ENCODE results near the gene NUPR1.
"Not testable (repeated sequence)": the region's sequence is repeated elsewhere in the genome, so short reads cannot be mapped to it uniquely, and the experiment has no call there.

Gene NUPR1

GRCh38 chr16:28538733-28539596, at the start of gene NUPR1:
Gene NUPR1 (minus strand): TSS chr16:28538974. CDS start chr16:28538907, 67 bp downstream.
- DNase-seq = no peak

GRCh38 chr16:28587386-28587785, 48.6 kb upstream of the NUPR1 start:
- no peak for DNase-seq

- DNase-seq = no peak
Measured at GRCh38 chr16:28586466-28586865, 47.7 kb upstream of the NUPR1 start.

DNA sequence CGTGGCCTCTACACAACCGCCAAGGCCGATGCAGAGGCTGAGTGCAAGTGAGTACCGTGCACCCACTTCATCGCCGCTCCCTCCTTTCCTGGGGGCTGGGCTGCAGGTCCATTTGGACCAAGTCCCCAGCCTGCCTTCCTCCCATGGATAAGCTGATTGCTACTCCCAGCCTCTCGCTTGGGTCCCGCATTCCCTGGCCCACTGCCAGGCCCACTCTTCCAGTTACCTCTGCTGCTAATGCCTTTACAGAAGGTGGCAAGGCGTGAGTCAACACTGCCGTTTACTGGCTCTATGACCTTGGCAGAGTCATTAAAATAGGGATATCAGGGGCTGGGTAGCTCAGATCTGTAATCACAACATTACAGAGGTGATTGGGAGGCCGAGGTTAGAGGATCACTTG, 46.9 kb upstream of the NUPR1 start:
- no peak for DNase-seq

GRCh38 chr16:28580726-28581315, 42.0 kb upstream of the NUPR1 start:
- no peak for DNase-seq

DNA sequence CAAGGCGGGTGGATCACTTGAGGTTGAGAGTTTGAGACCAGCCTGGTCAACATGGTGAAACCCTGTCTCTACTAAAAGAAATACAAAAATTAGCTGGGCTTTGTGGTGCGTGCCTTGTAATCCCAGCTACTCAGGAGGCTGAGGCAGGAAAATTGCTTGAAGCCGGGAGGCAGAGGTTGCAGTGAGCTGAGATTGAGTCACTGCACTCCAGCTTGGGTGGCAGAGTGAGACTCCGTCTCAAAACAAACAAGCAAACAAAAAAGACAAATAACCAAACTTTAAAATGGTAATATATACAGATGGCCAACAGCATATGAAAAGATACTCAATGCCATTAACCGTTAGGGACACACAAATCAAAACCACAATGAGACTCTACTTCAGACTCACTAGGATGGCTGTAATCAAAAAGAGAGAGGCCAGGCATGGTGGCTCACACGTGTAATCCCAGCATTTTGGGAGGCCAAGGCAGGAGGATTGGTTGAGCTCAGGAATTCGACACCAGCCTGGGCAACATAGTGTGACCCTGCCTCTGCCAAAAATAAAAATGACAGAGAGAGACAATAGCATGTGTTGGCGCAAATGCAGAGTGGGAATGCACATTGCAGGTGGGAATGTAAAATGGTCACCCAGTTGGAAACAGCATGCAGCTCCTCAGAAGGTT, 36.8 kb upstream of the NUPR1 start:
- no peak for DNase-seq

GRCh38 chr16:28574925-28575324, 36.2 kb upstream of the NUPR1 start:
- no peak for DNase-seq

DNA sequence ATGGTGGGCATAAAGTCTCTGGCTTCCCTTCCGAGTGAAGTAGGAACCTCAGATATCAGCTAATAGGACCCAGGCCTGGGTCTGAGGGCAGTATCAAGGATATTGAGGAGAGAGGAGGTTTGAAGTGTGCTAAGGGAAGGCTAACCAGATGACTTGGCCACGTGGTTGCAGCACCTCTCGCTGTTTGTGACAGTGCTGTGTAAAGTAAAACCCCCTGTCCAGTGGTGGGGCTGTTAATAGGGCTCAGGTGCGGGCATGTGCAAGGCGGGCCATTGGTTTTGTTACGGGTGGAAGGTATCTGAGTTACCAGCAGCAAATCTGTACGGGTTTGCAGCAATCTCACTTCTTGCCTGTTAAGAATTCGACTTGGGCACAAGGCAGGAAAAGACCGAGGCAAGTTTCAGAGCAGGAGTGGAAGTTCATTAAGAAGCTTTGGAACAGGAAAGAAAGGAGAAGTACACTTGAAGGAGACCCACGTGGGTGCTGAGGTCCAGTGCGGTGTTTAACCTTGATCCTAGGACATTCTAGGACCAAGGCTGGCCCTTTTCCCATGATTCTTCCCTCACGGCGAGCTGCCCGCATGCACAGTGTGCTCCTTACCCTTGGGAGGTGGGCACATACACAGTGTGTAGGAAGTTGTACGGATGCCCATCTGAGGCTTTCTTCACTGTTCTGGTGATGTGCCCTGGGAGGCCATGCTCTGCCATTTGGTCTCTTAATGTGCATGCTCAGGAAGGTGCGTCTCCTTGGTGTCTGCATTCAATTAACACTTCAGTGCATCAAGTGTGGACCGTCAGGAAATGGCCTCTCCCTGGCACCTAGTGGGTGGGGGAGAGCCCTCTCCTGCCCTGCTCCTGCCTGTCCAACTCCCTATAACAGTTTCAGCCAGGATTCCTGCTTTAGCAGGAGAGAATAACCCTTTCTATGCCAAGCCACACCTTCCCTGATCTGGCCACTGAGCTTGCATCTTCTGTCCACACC, 35.3 kb upstream of the NUPR1 start:
- DNase-seq = no peak

DNA sequence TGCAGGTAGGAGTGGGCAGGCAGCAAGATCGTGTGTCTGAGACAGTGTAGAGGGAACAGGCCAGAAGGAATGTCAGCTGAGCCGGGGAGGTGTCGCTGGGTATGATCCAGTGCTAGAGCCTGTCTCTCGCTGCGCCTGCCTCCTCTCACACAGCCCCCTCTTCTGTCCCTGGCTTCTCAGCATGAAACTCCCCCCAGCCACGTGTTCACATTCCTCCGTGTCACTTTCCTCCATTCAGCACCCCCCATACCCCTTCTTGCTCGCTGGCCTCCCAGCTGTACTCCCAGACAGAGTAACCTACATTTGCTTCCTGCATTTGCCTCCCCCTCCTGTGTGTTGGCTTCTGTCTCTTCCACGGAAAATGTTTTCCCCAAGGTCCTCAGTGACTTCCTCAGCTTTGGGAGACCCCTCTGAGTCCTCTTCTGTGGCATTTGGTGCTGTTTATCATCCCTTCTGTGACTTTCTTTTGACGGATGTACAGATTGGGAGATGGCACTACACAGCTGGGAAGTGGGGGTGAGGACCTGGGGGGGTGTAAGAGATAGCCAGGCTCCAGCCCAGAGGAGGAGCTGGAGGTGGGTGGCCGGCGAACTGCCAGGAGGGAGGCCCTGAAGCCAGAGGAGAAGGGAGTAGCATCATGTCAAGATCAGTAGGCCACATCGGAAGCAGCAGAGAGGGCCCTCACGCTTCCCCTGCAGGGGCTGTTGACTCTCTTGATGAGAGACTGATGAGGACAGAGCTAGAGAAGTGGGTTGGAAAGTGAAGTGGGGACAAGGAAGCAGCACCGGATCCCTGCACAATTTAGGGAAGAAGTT, 34.1 kb upstream of the NUPR1 start:
- DNase-seq = no peak

DNA sequence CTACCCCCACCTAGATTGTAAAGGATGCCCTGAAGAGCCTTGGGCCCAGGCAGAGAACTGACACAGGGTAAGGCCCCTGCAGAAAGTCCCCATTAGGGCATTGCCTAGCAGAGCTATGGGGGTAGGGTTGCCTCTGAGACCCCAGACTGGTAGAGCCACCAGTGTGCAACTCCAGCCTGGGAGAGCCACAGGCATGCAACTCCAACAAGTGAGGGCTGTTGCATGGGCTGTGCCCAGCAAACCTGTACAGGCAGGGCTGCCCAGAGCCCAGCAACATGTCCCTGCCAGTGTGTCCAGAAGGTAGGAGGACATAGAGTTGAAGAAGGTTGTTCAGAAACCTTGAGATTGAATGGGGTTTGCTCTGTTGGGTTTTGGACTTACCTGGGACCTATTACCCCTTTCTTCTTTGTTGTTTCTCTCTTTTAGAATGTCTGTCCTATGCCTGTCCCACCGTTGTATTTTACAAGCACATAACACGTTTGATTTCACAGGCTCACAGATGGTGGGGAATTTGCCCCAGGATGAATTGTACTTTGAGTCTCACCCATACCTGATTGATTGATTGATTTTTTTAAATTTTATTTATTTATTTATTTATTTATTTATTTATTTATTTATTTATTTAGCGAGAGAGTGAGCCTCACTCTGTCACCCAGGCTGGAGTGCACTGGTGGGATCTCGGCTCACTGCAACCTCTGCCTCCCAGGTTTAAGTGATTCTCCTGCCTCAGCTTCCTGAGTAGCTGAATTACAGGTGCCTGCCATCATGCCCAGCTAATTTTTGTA, 31.4 kb upstream of the NUPR1 start:
- DNase-seq = no peak

- DNase-seq = no peak
Measured at GRCh38 chr16:28569021-28569420, 30.2 kb upstream of the NUPR1 start.

- no peak for DNase-seq
Measured at GRCh38 chr16:28567292-28567691, 28.5 kb upstream of the NUPR1 start.

DNA sequence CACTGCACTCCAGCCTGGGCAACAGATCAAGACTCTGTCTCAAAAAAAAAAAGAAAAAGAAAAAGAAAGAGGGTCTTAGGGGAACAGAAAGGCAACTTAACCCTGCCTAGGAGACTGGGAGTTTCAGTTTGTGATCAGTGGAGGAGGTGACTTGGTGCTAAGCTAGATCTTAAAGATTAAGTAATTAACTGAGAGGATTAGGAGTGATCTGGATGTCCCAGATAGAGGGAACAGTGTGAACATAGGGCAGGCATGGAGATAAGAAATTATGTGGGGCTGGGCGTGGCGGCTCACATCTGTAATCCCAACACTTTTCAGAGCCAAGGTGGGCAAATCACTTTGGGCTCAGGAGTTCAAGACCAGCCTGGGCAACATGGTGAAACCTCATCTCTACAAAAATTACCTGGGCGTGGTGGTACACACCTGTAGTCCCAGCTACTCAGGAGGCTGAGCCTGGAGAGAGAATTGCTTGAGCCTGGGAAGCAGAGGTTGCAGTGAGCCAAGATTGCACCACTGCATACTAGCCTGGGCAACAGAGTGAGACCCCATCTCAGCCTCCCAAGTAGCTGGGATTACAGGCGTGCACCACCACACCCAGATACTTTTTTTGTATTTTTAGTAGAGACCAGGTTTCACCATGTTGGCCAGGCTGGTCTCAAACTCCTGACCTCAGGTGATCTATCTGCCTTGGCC, 27.6 kb upstream of the NUPR1 start:
- not testable (repeated sequence) for DNase-seq

- DNase-seq = no peak
Measured at GRCh38 chr16:28563218-28563617, 24.4 kb upstream of the NUPR1 start.

GRCh38 chr16:28562199-28562598, 23.4 kb upstream of the NUPR1 start:
- no peak for DNase-seq

DNA sequence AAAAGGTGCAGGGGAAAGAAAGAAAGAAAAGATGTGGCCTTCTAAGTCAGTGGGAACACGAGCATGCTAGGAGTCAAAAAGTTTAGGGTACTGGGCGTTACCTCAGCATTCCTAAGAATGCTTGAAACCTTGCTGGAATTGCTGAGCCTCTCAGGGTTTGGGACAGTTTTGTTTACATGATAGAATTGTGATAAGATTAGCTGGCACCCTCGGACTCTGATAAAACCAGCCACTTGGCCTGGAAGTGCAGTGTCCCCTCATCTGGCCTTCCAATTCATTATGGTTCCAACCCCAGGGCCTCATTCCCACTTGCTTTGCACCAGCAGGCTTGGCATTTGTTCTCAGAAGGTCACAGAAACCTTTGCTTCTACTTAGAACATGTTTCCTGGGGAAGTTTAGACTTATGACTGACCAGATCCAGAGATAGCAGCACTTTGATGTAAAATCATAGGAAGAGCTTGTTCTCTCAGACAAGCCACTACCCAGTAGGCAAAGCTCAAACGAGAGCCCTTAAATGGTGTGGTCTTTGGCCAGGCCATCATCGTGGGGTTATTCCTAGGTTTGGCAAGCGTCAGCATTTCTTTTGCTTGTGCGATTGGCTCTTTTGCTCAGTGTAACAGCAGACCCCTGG, 22.9 kb upstream of the NUPR1 start:
- DNase-seq = no peak

GRCh38 chr16:28558456-28558855, 19.7 kb upstream of the NUPR1 start:
- DNase-seq = no peak

- DNase-seq = no peak
Measured at GRCh38 chr16:28556914-28557320, 18.1 kb upstream of the NUPR1 start.

GRCh38 chr16:28555561-28555960, 16.8 kb upstream of the NUPR1 start:
- DNase-seq = no peak

All from activated CD4-positive, alpha-beta T cell treated with anti-CD3 and anti-CD28 coated beads, Interleukin-2, amount 50 U/mL, for 1 hour (primary cell).